IPS-NIHi11 (cell line): Measurements from ENCODE around the gene CKAP2.
A peak's percentile ranks its signal among the peaks of the same experiment; 100 is the strongest.
"Not testable (repeated sequence)": the region's sequence is repeated elsewhere in the genome, so short reads cannot be mapped to it uniquely, and the experiment has no call there.

Source experiments
- DNase-seq: peaks from one replicate; pipeline ENCODE4 v3.0.0; 2012; ENCODE audit warnings: mixed read lengths, low spot score

The CKAP2 gene

GRCh38 chr13:52452470-52452869 lies 2.8 kb upstream of the CKAP2 start:
- DNase-seq, result no peak

GRCh38 chr13:52454459-52454819 lies 839 bp upstream of the CKAP2 start:
- DNase-seq, result no peak

- DNase-seq, result peak; percentile 92
These were observed 381 bp downstream of the CKAP2 start for GRCh38 chr13:52455677-52456041.

GRCh38 chr13:52459668-52460067 lies 4.4 kb downstream of the CKAP2 start:
- DNase-seq, result no peak

- no peak for DNase-seq
These were observed 6.0 kb downstream of the CKAP2 start for GRCh38 chr13:52461265-52461664.

DNA sequence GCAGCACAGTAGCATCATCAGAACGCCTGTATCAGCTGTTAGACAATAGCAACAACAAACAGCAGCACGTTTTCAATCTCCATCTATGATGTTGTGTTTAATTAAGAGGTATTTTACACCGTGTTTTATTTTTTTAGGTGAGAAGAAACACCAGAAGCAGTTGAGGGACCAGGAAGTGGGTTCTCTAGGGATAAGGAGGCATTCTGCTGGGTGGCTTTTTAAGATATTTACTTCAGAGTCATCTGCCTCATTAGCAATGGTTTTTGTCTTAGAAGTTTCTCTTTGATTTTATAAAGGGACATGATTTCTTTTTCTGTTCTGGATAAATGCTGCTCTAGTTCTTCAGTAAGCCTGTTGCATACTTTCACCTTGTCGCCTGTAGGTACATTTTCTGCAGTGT lies 8.2 kb downstream of the CKAP2 start:
- no peak for DNase-seq

- not testable (repeated sequence) for DNase-seq
These were observed 13.2 kb downstream of the CKAP2 start for GRCh38 chr13:52468487-52468886.

DNA sequence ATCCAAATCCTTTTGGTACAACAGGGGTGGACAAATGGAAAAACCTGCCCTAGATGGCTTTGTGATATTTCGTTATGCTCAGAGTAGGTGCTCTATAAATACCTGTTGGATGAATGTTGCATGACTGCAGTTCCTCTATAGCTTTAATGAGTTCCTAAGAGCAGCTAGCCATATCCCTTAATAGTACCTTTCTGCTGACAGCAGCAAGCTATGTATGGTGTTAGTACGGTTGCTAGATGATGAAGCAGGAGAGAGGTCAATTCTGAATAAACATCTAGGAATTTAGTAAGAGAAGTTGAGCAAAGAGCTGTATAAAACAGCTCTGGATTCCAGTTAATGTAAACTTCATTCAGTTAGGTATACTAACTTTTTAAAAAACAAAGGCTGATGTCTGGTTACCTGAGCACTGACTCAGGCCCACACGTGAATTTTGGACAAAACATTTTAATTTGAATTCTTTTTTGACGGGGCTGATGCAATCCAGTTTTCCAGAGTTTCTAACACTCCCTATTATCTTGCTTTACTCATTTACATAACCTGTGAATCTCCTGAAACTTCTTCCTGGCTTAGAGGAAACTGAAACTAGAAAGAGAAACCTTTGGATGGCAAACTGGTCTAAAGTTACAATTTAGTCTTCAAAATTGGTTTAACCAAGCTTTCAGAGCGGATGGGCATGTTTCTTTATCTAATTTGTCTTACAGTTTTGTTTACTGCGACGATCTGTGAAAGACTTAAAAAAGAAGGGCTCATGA lies 25.6 kb downstream of the CKAP2 start:
- DNase-seq, result not testable (repeated sequence)

DNA sequence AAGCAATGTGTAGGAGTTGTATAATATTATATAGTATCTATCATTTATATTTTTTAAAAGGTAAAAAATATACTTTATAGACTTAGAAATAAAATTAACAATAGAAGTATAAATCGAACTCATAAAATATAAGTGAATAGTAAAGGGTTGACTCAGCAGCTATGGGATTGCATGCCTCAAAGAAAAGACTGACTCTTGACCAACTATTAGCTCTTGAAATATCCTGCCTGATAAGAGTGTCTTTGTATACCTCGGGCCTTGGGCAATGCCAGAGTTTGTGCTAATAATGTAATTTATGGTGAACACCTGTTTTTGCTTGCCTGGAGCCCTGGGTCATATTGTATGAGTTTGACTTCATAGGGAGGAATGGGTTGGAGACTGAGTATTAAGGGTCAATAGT lies 31.8 kb downstream of the CKAP2 start:
- DNase-seq, result not testable (repeated sequence)

DNA sequence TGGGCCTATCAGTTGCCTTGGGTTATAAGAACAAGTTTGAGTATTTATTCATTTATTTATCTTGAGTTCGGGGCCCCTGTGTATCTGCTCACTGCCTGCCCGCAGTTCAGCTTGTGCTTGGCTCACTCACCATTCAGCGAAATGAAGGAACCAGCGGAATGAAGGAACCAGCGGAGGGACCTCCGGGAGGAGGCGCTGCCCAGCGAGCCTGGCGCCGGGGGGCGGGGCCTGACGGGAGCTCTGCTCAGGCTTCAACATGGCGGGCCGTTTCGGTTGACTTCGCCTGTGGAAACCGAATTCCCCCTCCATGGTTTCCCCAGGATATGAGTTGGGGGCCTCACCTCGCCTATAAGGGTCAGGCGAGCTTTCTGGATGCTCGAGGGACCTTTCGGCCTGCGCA lies 33.5 kb downstream of the CKAP2 start:
- not testable (repeated sequence) for DNase-seq

DNA sequence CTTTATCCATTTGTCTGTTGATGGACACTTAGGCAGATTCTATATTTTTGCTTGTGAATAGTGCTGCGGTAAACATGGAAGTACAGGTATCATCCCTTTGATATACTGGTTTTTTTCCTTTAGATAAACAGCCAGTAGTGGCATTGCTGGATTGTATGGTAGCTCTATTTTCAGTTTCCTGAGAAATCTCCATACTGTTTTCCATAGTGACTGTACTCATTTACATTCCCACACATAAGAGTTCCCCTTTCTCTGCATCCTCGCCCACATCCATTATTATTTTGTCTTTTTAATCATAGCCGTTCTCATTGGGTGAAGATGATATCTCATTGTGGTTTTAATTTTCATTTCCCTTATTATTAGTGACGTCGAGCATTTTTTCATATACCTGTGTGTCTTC lies 35.7 kb downstream of the CKAP2 start:
- DNase-seq, result not testable (repeated sequence)

DNA sequence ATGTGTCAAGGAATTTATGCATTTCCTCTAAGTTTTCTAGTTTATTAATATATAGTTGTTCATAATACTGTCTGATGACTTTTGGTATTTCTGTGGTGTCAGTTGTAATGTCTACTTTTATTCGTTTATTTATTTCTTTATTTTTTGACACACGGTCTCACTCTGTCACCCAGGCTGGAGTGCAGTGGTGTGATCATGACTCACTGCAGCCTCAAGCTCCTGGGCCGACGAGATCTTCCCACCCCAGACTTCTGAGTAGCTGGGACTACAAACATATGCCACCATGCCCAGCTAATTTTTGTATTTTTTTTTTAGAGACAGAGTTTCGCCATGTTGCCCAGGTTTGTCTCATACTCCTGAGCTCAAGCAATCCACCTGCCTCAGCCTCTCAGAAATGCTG lies 39.0 kb downstream of the CKAP2 start:
- DNase-seq, result not testable (repeated sequence)

DNA sequence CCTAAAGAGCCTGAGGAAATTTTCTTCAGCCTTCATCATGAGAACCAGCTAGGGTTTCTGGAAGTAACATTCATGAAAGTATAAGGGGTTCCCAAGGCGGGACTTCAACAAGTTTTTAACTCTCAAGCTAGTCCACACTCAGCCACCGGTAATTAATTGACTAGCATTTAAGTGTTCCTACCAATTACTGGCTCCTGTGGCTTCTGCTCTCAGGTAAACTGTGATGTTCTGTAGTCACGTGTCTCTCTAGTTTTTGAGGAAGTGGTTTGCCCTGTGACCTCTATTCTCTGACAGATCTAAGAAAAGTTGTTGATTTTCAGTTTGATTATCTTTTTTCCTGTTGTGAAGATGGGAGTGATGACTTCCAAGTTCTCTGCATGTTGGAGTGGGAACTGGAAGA lies 42.7 kb downstream of the CKAP2 start:
- DNase-seq, result not testable (repeated sequence)

- DNase-seq, result not testable (repeated sequence)
These were observed 47.0 kb downstream of the CKAP2 start for GRCh38 chr13:52502277-52502676.

- not testable (repeated sequence) for DNase-seq
These were observed 50.6 kb downstream of the CKAP2 start for GRCh38 chr13:52505843-52506242.

DNA sequence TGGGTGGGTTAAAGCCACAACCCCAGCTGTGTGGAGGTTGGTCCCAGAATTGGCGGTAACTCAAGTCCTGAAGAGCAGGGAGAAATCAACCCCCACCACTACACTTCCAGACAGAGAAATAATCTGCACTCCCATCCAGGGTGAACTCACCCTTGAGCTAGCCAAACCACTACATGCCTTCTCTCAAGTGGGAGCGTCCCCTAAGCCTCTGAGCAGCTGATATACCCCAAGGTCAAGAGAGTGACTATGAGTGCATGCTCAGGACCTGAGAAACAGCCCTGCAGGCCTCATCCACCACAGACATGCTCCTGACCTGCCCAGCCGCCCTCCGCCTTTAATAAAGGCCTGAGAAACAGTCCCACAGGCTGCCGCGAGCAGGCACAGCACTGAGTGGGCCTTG lies 54.3 kb downstream of the CKAP2 start:
- DNase-seq, result not testable (repeated sequence)

- not testable (repeated sequence) for DNase-seq
These were observed 55.0 kb downstream of the CKAP2 start for GRCh38 chr13:52510221-52510797.

- DNase-seq, result not testable (repeated sequence)
These were observed 56.3 kb downstream of the CKAP2 start for GRCh38 chr13:52511598-52511997.

GRCh38 chr13:52513957-52514596 lies 58.8 kb downstream of the CKAP2 start:
- DNase-seq, result not testable (repeated sequence)

DNA sequence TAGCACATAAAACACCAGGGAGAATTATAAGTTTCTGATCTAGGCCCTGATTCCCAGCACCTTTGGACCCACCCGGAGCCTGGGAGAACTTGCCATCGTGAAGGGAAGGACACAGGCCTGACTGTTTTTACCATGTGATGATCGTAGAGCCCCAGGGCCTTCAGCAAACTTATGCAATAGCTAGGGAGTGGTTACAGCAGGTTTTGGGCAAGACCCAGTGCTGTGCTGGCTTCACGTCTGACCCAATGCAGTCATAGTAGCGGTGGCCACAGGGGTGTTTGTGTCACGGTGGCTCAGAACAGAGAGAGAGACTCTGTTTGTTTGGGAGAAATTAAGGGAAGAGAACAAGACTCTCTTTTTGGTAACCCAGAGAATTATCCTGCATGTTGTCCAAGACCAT lies 68.0 kb downstream of the CKAP2 start:
- not testable (repeated sequence) for DNase-seq
